ENCODE data around the gene RHPN2. TPM values are rescaled to one million over a fixed set of nuclear protein-coding genes. Genes with fewer than 3 reads are reported as not detected.

The RHPN2 gene
- polyA plus RNA-seq (2011; rRNA removed) (140 and 162 TPM in 2 replicates), polyA plus RNA-seq (2017; fragmentation: RNase III; extraction: RNeasy Plus Mini Kit Qiagen cat#74134 plus additional on column Dnase treatment) (55.4 to 68.1 TPM (median 60.5 TPM) in 3 replicates), polyA minus RNA-seq (2011; rRNA and poly(A)+ RNA removed) (113 and 114 TPM in 2 replicates)
- polyA plus RNA-seq (2012; cell fraction: cytosol; rRNA removed) = 72.5 and 85.3 TPM in 2 replicates
- polyA plus RNA-seq (2012; cell fraction: nucleus; rRNA removed) = 98.3 and 107 TPM in 2 replicates

DNA sequence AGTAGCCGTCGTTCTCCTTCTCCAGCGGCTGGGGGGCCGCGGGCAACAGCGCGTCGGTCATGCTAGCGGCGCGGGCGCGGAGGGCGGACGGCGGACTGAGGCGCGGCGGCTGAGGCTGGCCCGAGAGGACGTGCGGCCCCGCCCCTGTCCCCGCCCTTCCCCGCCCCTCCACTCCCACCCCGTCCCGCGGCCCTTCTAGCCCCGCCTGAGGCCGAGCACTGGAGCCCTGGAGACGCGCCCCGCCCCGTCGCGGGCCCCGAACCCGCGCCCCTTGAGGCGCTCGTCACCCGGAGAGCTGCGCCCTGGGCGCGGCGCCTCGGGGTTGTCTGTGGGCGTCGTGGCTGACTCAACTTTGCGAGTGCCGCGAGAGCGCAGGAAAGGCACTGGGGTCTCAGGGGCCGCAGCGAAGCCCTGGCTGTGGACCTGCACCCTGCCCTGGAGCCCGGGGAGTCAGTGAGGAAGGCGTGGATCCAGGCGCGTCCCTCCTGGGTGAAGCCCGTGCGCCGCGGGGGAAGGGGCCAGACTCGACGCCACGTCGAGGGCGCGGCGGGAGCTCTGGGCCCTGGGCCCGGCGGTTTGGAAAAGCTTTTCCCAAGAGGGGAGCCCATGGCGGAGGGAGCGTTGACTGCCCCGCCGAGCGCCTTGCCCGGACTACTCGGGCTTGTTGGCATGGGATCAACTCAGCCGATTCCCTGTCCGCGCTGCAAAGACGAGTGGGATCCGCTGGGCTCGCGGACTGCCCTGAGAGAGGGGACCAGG lies at the start of gene RHPN2:
TSS of gene RHPN2 (minus strand) at position 97 of the 759 bp plus-strand sequence. CDS start at position 61, 36 bp downstream.
- FAIRE-seq (peak; percentile 63), DNase-seq (ENCODE audit: low read depth in 1 of 2, low spot score in 1 of 2) (peak; percentile 93 to 94), ATAC-seq (peak; percentile 85 to 91)
- Histone ChIP-seq H3K4me1 (peaks cover 61% of the 10 kb centered on the region), H3K4me2 (peak within 1 kb of the TSS; percentile 93), H3K9me3 (no peaks in the 10 kb centered on the region), H3K4me3 (peak within 1 kb of the TSS; percentile 84), H3K27ac (peak within 1 kb of the TSS; percentile 90 to 93)
- ChIA-PET CTCF (interaction anchor here (0.6 to 4.7 kb wide), 8 partner anchors 9 to 484 kb away, joined by 3 to 25 read pairs (median 3); partner anchors contain the start of gene PDCD5), POLR2A (interaction anchor here (0.6 to 2.9 kb wide), 18 partner anchors 9 to 732 kb away, joined by 3 to 16 read pairs (median 5); partner anchors contain the start of genes ANKRD27, CEP89, FAAP24 and GPATCH1)
- WGBS (ENCODE audit: missing lambda C conversion rate) = 9% methylated on average over 53 of the region's 86 CpGs
- TF ChIP-seq, protein P1, sequence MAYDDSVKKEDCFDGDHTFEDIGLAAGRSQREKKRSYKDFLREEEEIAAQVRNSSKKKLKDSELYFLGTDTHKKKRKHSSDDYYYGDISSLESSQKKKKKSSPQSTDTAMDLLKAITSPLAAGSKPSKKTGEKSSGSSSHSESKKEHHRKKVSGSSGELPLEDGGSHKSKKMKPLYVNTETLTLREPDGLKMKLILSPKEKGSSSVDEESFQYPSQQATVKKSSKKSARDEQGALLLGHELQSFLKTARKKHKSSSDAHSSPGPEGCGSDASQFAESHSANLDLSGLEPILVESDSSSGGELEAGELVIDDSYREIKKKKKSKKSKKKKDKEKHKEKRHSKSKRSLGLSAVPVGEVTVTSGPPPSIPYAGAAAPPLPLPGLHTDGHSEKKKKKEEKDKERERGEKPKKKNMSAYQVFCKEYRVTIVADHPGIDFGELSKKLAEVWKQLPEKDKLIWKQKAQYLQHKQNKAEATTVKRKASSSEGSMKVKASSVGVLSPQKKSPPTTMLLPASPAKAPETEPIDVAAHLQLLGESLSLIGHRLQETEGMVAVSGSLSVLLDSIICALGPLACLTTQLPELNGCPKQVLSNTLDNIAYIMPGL (CRISPR knock-in tag; IDR thresholded peaks at IDR 0.05; ENCODE audit: borderline replicate concordance) = no peak
- no peak for TF ChIP-seq ZNF302 (CRISPR knock-in tag; IDR thresholded peaks at IDR 0.05)
- TF ChIP-seq, protein P2, sequence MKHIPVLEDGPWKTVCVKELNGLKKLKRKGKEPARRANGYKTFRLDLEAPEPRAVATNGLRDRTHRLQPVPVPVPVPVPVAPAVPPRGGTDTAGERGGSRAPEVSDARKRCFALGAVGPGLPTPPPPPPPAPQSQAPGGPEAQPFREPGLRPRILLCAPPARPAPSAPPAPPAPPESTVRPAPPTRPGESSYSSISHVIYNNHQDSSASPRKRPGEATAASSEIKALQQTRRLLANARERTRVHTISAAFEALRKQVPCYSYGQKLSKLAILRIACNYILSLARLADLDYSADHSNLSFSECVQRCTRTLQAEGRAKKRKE (CRISPR knock-in tag; IDR thresholded peaks at IDR 0.05; ENCODE audit: low read depth) = no peak
- peak; percentile 94 to 99 for TF ChIP-seq JUN (IDR thresholded peaks at IDR 0.05)
- no peak for TF ChIP-seq NFE2L2 (conservative IDR thresholded peaks at IDR 0.05; ENCODE audit: low read length)
- no peak for TF ChIP-seq FOSB (CRISPR knock-in tag; IDR thresholded peaks at IDR 0.05)
- TF ChIP-seq KDM5A (IDR thresholded peaks at IDR 0.05) = no peak
- 0 out of 2 replicates have a peak, but pooled peaks have one; percentile 17 for TF ChIP-seq FOXS1 (CRISPR knock-in tag; IDR thresholded peaks at IDR 0.05)
- peak; percentile 65 for TF ChIP-seq CHD2 (IDR thresholded peaks at IDR 0.05; ENCODE audit: low read length, partially characterized antibody)
- TF ChIP-seq, protein P3, sequence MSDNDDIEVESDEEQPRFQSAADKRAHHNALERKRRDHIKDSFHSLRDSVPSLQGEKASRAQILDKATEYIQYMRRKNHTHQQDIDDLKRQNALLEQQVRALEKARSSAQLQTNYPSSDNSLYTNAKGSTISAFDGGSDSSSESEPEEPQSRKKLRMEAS (IDR thresholded peaks at IDR 0.05) = peak; percentile 89
- TF ChIP-seq, protein P4, sequence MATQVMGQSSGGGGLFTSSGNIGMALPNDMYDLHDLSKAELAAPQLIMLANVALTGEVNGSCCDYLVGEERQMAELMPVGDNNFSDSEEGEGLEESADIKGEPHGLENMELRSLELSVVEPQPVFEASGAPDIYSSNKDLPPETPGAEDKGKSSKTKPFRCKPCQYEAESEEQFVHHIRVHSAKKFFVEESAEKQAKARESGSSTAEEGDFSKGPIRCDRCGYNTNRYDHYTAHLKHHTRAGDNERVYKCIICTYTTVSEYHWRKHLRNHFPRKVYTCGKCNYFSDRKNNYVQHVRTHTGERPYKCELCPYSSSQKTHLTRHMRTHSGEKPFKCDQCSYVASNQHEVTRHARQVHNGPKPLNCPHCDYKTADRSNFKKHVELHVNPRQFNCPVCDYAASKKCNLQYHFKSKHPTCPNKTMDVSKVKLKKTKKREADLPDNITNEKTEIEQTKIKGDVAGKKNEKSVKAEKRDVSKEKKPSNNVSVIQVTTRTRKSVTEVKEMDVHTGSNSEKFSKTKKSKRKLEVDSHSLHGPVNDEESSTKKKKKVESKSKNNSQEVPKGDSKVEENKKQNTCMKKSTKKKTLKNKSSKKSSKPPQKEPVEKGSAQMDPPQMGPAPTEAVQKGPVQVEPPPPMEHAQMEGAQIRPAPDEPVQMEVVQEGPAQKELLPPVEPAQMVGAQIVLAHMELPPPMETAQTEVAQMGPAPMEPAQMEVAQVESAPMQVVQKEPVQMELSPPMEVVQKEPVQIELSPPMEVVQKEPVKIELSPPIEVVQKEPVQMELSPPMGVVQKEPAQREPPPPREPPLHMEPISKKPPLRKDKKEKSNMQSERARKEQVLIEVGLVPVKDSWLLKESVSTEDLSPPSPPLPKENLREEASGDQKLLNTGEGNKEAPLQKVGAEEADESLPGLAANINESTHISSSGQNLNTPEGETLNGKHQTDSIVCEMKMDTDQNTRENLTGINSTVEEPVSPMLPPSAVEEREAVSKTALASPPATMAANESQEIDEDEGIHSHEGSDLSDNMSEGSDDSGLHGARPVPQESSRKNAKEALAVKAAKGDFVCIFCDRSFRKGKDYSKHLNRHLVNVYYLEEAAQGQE (IDR thresholded peaks at IDR 0.05) = no peak
- peak; percentile 77 for TF ChIP-seq HOXB5 (CRISPR knock-in tag; IDR thresholded peaks at IDR 0.05)
- no peak for TF ChIP-seq HDAC2 (IDR thresholded peaks at IDR 0.05)
- no peak for TF ChIP-seq FOSL2 (IDR thresholded peaks at IDR 0.05)
- TF ChIP-seq FOSL2 (CRISPR knock-in tag; IDR thresholded peaks at IDR 0.05) = peak; percentile 64; the same call in 1 of the 2 replicates
- TF ChIP-seq CHD4 (IDR thresholded peaks at IDR 0.05; ENCODE audit: borderline replicate concordance) = peak; percentile 67; the same call in 1 of the 2 replicates
- TF ChIP-seq EHF (CRISPR knock-in tag; IDR thresholded peaks at IDR 0.05) = 0 out of 2 replicates have a peak, but pooled peaks have one; percentile 51
- TF ChIP-seq HEYL (CRISPR knock-in tag; IDR thresholded peaks at IDR 0.05) = no peak
- TF ChIP-seq, protein P5, sequence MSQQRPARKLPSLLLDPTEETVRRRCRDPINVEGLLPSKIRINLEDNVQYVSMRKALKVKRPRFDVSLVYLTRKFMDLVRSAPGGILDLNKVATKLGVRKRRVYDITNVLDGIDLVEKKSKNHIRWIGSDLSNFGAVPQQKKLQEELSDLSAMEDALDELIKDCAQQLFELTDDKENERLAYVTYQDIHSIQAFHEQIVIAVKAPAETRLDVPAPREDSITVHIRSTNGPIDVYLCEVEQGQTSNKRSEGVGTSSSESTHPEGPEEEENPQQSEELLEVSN (IDR thresholded peaks at IDR 0.05; ENCODE audit: borderline replicate concordance, low read depth) = peak; percentile 95
- no peak for TF ChIP-seq BHLHE40 (IDR thresholded peaks at IDR 0.05; ENCODE audit: low read depth, low read length)
- TF ChIP-seq, protein P6, sequence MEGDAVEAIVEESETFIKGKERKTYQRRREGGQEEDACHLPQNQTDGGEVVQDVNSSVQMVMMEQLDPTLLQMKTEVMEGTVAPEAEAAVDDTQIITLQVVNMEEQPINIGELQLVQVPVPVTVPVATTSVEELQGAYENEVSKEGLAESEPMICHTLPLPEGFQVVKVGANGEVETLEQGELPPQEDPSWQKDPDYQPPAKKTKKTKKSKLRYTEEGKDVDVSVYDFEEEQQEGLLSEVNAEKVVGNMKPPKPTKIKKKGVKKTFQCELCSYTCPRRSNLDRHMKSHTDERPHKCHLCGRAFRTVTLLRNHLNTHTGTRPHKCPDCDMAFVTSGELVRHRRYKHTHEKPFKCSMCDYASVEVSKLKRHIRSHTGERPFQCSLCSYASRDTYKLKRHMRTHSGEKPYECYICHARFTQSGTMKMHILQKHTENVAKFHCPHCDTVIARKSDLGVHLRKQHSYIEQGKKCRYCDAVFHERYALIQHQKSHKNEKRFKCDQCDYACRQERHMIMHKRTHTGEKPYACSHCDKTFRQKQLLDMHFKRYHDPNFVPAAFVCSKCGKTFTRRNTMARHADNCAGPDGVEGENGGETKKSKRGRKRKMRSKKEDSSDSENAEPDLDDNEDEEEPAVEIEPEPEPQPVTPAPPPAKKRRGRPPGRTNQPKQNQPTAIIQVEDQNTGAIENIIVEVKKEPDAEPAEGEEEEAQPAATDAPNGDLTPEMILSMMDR (IDR thresholded peaks at IDR 0.05) = no peak
- TF ChIP-seq, protein P7, sequence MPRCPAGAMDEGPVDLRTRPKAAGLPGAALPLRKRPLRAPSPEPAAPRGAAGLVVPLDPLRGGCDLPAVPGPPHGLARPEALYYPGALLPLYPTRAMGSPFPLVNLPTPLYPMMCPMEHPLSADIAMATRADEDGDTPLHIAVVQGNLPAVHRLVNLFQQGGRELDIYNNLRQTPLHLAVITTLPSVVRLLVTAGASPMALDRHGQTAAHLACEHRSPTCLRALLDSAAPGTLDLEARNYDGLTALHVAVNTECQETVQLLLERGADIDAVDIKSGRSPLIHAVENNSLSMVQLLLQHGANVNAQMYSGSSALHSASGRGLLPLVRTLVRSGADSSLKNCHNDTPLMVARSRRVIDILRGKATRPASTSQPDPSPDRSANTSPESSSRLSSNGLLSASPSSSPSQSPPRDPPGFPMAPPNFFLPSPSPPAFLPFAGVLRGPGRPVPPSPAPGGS (IDR thresholded peaks at IDR 0.05) = peak; percentile 98; the same call in 2 of the 3 replicates
- peak; percentile 66; the same call in 1 of the 2 replicates for TF ChIP-seq TFCP2L1 (CRISPR knock-in tag; IDR thresholded peaks at IDR 0.05)
- TF ChIP-seq, protein P8, sequence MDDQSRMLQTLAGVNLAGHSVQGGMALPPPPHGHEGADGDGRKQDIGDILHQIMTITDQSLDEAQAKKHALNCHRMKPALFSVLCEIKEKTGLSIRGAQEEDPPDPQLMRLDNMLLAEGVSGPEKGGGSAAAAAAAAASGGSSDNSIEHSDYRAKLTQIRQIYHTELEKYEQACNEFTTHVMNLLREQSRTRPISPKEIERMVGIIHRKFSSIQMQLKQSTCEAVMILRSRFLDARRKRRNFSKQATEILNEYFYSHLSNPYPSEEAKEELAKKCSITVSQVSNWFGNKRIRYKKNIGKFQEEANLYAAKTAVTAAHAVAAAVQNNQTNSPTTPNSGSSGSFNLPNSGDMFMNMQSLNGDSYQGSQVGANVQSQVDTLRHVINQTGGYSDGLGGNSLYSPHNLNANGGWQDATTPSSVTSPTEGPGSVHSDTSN (IDR thresholded peaks at IDR 0.05) = 0 out of 2 replicates have a peak, but pooled peaks have one; percentile 13
- TF ChIP-seq CEBPB (IDR thresholded peaks at IDR 0.05) = no peak
- no peak for TF ChIP-seq RARB (CRISPR knock-in tag; IDR thresholded peaks at IDR 0.05)
- no peak for TF ChIP-seq ZSCAN20 (CRISPR knock-in tag; IDR thresholded peaks at IDR 0.05)
